Neural cell (in vitro differentiated cells): ENCODE data around the gene NR4A3. TPM values are rescaled to one million over a fixed set of nuclear protein-coding genes. Genes with fewer than 3 reads are reported as not detected.

Experiments
- H2AFZ ChIP-seq: fragments of 200-600, 300-800 bp; sonication (generic), shearing (Covaris generic); 2 replicates; pipeline ENCODE4 v1.6.0; 2014; ENCODE audit warnings: low read depth, mild to moderate bottlenecking, antibody characterized with exemption, low read length, moderate library complexity
- H3F3A ChIP-seq: fragments of 200-600 bp; shearing (Covaris generic); 2 replicates; pipeline ENCODE4 v1.6.1; 2016; ENCODE audit warnings: mild to moderate bottlenecking, moderate library complexity, mixed read lengths, antibody characterized with exemption, low read length; ENCODE audit not compliant: insufficient read depth, poor library complexity, severe bottlenecking
- H3K27ac ChIP-seq: fragments of 200-600, 300-800 bp; sonication (generic), shearing (Covaris generic); 2 replicates; pipeline ENCODE4 v1.5.1; 2014; ENCODE audit warnings: mild to moderate bottlenecking, low read length, moderate library complexity
- H3K27me3 ChIP-seq: fragments of 300-800, 200-600 bp; sonication (generic), shearing (Covaris generic); 2 replicates; pipeline ENCODE4 v1.6.0; 2014; ENCODE audit warnings: mild to moderate bottlenecking, low read depth, low read length, moderate library complexity; ENCODE audit not compliant: insufficient read depth
- H3K36me3 ChIP-seq: fragments of 300-800, 200-600 bp; sonication (generic), shearing (Covaris generic); 2 replicates; pipeline ENCODE4 v1.5.1; 2014; ENCODE audit warnings: mild to moderate bottlenecking, antibody characterized with exemption, low read length, moderate library complexity; ENCODE audit not compliant: insufficient read depth
- H3K4me2 ChIP-seq: fragments of 300-800, 200-600 bp; sonication (generic), shearing (Covaris generic); 2 replicates; pipeline ENCODE4 v1.6.0; 2014; ENCODE audit warnings: mild to moderate bottlenecking, low read length
- H3K4me3 ChIP-seq: fragments of 300-800, 200-600 bp; sonication (generic), shearing (Covaris generic); 2 replicates; pipeline ENCODE4 v1.5.1; 2014; ENCODE audit warnings: mild to moderate bottlenecking, low read length, moderate library complexity
- H3K79me2 ChIP-seq: fragments of 200-600 bp; shearing (Covaris generic); replicated peaks from 2 replicates; pipeline ENCODE4 v1.6.0; 2014; ENCODE audit warnings: mild to moderate bottlenecking, low read length, moderate library complexity; ENCODE audit not compliant: insufficient read depth
- H3K9ac ChIP-seq: fragments of 300-800, 200-600 bp; sonication (generic), shearing (Covaris generic); 2 replicates; pipeline ENCODE4 v1.6.1; 2016; ENCODE audit warnings: mild to moderate bottlenecking, low read length, mixed read lengths
- H3K9me2 ChIP-seq: fragments of 200-600 bp; shearing (Covaris generic); 2 replicates; pipeline ENCODE4 v1.6.1; 2016; ENCODE audit warnings: mild to moderate bottlenecking, low read length, mixed read lengths; ENCODE audit not compliant: insufficient read depth
- H3K9me3 ChIP-seq: fragments of 200-600, 300-800 bp; sonication (generic), shearing (Covaris generic); 2 replicates; pipeline ENCODE4 v1.6.1; 2016; ENCODE audit warnings: mild to moderate bottlenecking, mixed run types, low read length, moderate library complexity, mixed read lengths
- H4K20me1 ChIP-seq: fragments of 200-600 bp; shearing (Covaris generic); 2 replicates; pipeline ENCODE4 v1.6.1; 2016; ENCODE audit warnings: mild to moderate bottlenecking, mixed run types; ENCODE audit not compliant: insufficient read depth
- EP300 ChIP-seq: fragments of 450-650 bp; conservative IDR thresholded peaks from 2 replicates; pipeline ENCODE4 v1.6.1; 2014; ENCODE audit warnings: antibody characterized with exemption, mild to moderate bottlenecking, moderate library complexity; ENCODE audit not compliant: poor library complexity, severe bottlenecking
- EZH2 ChIP-seq: fragments of 200-600, 300-800 bp; shearing (Covaris generic), sonication (generic); IDR thresholded peaks from 2 replicates; pipeline ENCODE4 v1.6.1; 2014; ENCODE audit warnings: antibody characterized with exemption, low read length, borderline replicate concordance, mild to moderate bottlenecking; ENCODE audit not compliant: insufficient read depth, poor library complexity, severe bottlenecking
- MXI1 ChIP-seq: fragments of 450-650 bp; conservative IDR thresholded peaks from 2 replicates; pipeline ENCODE4 v1.6.1; 2014; ENCODE audit warnings: antibody characterized with exemption, mild to moderate bottlenecking; ENCODE audit not compliant: poor library complexity, severe bottlenecking
- POLR2AphosphoS5 ChIP-seq: IDR thresholded peaks from 2 replicates; pipeline ENCODE4 v1.6.1; 2012
- RAD21 ChIP-seq: fragments of 450-650 bp; conservative IDR thresholded peaks from 2 replicates; pipeline ENCODE4 v1.6.1; 2014; ENCODE audit warnings: antibody characterized with exemption, mild to moderate bottlenecking, moderate library complexity
- SMC3 ChIP-seq: fragments of 450-650 bp; conservative IDR thresholded peaks from 2 replicates; pipeline ENCODE4 v1.6.1; 2014; ENCODE audit warnings: antibody characterized with exemption, mild to moderate bottlenecking, moderate library complexity; ENCODE audit not compliant: poor library complexity
- TAF1 ChIP-seq: IDR thresholded peaks from 2 replicates; pipeline ENCODE4 v1.6.1; 2012; ENCODE audit warnings: low read depth
- polyA plus RNA-seq: library from polyadenylated mRNA; depleted of rRNA; stranded (reverse); fragments of >200 nt; gene quantifications from 2 replicates; pipeline ENCODE4 v1.2.3, GENCODE V29; 2014
- TF ChIP-seq, protein P1 (sequence below): IDR thresholded peaks from 2 replicates; pipeline ENCODE4 v1.6.1; 2012; ENCODE audit warnings: borderline replicate concordance
- TF ChIP-seq, protein P2 (sequence below): fragments of 450-650 bp; IDR thresholded peaks from 2 replicates; pipeline ENCODE4 v1.5.1; 2014; ENCODE audit warnings: antibody characterized with exemption, mild to moderate bottlenecking, moderate library complexity; ENCODE audit not compliant: poor library complexity, severe bottlenecking

The NR4A3 gene
- polyA plus RNA-seq, 1 donor from 2014 or later = 2.7 TPM

DNA sequence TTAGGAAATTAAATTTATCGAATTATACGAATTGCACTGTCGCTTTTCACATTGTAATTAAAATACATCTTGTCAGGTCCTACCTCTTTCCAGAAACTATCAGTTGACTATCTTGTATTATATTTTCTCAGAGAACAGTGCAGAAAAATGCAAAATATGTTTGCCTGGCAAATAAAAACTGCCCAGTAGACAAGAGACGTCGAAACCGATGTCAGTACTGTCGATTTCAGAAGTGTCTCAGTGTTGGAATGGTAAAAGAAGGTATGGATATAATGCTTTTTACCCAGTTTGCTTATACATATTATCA is 10.8 kb downstream of the NR4A3 start:
- Histone ChIP-seq H3K79me2 (no peaks in the 10 kb centered on the region), H3K9me3 (no peaks in the 10 kb centered on the region), H3K4me2 (no peak overlapping the region), H4K20me1 (no peaks in the 10 kb centered on the region), H3K9ac (no peak overlapping the region), H3K36me3 (no peaks in the 10 kb centered on the region), H3K27me3 (peaks cover 36% of the 10 kb centered on the region), H3K27ac (no peak overlapping the region), H3K4me3 (no peak overlapping the region), H3K9me2 (no peaks in the 10 kb centered on the region), H3F3A (no peaks in the 10 kb centered on the region), H2AFZ (no peak overlapping the region)
- TF ChIP-seq RAD21 (no peak), EP300 (no peak), TAF1 (no peak), POLR2AphosphoS5 (no peak), MXI1 (no peak), SMC3 (no peak), EZH2 (no peak)
- TF ChIP-seq, protein P1, sequence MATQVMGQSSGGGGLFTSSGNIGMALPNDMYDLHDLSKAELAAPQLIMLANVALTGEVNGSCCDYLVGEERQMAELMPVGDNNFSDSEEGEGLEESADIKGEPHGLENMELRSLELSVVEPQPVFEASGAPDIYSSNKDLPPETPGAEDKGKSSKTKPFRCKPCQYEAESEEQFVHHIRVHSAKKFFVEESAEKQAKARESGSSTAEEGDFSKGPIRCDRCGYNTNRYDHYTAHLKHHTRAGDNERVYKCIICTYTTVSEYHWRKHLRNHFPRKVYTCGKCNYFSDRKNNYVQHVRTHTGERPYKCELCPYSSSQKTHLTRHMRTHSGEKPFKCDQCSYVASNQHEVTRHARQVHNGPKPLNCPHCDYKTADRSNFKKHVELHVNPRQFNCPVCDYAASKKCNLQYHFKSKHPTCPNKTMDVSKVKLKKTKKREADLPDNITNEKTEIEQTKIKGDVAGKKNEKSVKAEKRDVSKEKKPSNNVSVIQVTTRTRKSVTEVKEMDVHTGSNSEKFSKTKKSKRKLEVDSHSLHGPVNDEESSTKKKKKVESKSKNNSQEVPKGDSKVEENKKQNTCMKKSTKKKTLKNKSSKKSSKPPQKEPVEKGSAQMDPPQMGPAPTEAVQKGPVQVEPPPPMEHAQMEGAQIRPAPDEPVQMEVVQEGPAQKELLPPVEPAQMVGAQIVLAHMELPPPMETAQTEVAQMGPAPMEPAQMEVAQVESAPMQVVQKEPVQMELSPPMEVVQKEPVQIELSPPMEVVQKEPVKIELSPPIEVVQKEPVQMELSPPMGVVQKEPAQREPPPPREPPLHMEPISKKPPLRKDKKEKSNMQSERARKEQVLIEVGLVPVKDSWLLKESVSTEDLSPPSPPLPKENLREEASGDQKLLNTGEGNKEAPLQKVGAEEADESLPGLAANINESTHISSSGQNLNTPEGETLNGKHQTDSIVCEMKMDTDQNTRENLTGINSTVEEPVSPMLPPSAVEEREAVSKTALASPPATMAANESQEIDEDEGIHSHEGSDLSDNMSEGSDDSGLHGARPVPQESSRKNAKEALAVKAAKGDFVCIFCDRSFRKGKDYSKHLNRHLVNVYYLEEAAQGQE = no peak
- TF ChIP-seq, protein P2, sequence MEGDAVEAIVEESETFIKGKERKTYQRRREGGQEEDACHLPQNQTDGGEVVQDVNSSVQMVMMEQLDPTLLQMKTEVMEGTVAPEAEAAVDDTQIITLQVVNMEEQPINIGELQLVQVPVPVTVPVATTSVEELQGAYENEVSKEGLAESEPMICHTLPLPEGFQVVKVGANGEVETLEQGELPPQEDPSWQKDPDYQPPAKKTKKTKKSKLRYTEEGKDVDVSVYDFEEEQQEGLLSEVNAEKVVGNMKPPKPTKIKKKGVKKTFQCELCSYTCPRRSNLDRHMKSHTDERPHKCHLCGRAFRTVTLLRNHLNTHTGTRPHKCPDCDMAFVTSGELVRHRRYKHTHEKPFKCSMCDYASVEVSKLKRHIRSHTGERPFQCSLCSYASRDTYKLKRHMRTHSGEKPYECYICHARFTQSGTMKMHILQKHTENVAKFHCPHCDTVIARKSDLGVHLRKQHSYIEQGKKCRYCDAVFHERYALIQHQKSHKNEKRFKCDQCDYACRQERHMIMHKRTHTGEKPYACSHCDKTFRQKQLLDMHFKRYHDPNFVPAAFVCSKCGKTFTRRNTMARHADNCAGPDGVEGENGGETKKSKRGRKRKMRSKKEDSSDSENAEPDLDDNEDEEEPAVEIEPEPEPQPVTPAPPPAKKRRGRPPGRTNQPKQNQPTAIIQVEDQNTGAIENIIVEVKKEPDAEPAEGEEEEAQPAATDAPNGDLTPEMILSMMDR = no peak

DNA sequence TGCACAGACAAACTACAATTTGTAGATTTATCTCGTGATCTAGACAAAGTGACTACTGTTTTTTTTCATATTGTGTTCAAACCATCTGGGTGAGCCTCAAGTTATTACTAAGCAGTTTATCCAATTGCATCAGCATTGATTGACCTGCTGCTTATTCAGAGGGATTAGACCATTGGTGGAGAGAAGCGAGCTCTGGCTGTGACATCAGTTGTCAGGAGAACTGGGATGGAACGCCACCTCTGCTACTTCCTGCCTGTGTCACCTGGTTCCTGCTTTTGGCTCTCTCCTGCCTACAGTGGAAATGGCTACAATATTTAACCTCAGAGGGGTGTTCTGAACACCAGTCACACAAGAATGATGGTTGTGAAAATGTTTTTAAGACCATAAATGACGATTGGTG is 12.1 kb downstream of the NR4A3 start:
- Histone ChIP-seq H3K79me2 (no peaks in the 10 kb centered on the region), H3K4me2 (no peak overlapping the region), H3K27ac (no peak overlapping the region), H3K27me3 (peaks cover 25% of the 10 kb centered on the region), H4K20me1 (no peaks in the 10 kb centered on the region), H3K36me3 (no peaks in the 10 kb centered on the region), H3K4me3 (no peak overlapping the region), H3F3A (no peaks in the 10 kb centered on the region), H2AFZ (no peak overlapping the region), H3K9ac (no peak overlapping the region), H3K9me2 (no peaks in the 10 kb centered on the region), H3K9me3 (no peaks in the 10 kb centered on the region)
- TF ChIP-seq SMC3 = no peak
- no peak for TF ChIP-seq TAF1
- TF ChIP-seq, protein P2 = no peak
- no peak for TF ChIP-seq EP300
- no peak for TF ChIP-seq RAD21
- no peak for TF ChIP-seq EZH2
- TF ChIP-seq, protein P1 = no peak
- no peak for TF ChIP-seq MXI1
- TF ChIP-seq POLR2AphosphoS5 = no peak
